ENCODE data around the gene UEVLD.

DNA sequence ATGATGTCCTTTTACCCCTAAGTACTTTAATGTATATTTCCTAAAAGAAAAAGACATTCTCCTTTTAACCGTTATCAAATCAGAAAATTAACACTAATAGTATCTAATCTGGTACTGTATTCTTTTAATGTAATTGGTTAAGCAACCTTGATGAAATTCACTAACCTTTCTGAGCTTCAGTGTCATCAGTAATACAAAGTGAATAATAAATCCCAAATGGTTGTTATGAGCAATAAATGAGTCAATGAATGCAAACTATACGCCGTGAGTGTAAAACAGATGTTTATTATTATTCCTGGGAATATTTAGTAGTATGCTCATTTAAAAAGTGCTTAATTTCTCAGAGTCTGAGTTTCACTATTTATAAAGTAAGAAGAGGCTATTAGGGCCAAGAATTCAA is 21.5 kb downstream of the UEVLD start:
- TF ChIP-seq, protein P1, sequence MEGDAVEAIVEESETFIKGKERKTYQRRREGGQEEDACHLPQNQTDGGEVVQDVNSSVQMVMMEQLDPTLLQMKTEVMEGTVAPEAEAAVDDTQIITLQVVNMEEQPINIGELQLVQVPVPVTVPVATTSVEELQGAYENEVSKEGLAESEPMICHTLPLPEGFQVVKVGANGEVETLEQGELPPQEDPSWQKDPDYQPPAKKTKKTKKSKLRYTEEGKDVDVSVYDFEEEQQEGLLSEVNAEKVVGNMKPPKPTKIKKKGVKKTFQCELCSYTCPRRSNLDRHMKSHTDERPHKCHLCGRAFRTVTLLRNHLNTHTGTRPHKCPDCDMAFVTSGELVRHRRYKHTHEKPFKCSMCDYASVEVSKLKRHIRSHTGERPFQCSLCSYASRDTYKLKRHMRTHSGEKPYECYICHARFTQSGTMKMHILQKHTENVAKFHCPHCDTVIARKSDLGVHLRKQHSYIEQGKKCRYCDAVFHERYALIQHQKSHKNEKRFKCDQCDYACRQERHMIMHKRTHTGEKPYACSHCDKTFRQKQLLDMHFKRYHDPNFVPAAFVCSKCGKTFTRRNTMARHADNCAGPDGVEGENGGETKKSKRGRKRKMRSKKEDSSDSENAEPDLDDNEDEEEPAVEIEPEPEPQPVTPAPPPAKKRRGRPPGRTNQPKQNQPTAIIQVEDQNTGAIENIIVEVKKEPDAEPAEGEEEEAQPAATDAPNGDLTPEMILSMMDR (IDR thresholded peaks at IDR 0.05): no peak
- TF ChIP-seq POLR2A (IDR thresholded peaks at IDR 0.05): no peak
